Measurements from ENCODE around the gene CARHSP1.

DNA sequence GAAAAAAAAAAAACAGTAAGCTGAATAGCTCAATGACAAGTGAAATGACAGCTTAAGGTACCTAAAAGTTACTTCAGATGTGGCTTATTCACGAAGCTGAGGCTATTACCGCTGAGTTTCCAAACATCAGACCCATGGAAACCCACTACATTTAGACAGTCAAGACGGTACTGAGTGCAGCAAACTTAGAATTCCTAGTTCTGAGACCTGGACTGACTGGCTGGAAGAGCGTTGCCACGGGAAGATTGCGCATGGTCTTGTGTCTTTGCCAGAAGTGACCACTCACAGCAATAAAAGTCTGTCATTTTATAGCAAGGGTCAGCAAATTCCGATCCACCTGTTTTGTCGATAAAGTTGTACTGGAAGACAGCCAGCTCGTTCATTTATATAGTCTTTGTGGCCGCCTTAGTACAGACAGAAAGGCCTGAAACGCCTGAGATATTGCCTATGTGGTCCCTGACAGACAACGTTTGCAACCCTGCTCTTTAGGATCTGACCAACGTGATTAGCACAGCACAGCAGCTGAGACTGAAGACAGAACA, 32.6 kb upstream of the CARHSP1 start:
- TF ChIP-seq, protein P1, sequence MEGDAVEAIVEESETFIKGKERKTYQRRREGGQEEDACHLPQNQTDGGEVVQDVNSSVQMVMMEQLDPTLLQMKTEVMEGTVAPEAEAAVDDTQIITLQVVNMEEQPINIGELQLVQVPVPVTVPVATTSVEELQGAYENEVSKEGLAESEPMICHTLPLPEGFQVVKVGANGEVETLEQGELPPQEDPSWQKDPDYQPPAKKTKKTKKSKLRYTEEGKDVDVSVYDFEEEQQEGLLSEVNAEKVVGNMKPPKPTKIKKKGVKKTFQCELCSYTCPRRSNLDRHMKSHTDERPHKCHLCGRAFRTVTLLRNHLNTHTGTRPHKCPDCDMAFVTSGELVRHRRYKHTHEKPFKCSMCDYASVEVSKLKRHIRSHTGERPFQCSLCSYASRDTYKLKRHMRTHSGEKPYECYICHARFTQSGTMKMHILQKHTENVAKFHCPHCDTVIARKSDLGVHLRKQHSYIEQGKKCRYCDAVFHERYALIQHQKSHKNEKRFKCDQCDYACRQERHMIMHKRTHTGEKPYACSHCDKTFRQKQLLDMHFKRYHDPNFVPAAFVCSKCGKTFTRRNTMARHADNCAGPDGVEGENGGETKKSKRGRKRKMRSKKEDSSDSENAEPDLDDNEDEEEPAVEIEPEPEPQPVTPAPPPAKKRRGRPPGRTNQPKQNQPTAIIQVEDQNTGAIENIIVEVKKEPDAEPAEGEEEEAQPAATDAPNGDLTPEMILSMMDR (IDR thresholded peaks at IDR 0.05), result no peak
- no peak for TF ChIP-seq POLR2A (IDR thresholded peaks at IDR 0.05)
- TF ChIP-seq POLR2AphosphoS5 (IDR thresholded peaks at IDR 0.05), result no peak
